ENCODE results near the gene PRKACB.
A peak's percentile ranks its signal among the peaks of the same experiment; 100 is the strongest.

The PRKACB gene

GRCh38 chr1:84269306-84269705 lies 125.2 kb downstream of the PRKACB start:
- H3K4me3 ChIP-seq (replicated peaks in 1 of 2; ENCODE audit: low read depth in 2 of 2, low read length in 2 of 2) = no peak overlapping the region
- TF ChIP-seq CTCF (IDR thresholded peaks at IDR 0.05; ENCODE audit: low read depth, low read length) = no peak
- DNase-seq (ENCODE audit: low read depth in 2 of 2) = no peak

- H3K4me3 ChIP-seq (replicated peaks in 1 of 2; ENCODE audit: low read depth in 2 of 2, low read length in 2 of 2) = no peak overlapping the region
- no peak for TF ChIP-seq CTCF (IDR thresholded peaks at IDR 0.05; ENCODE audit: low read depth, low read length)
- no peak for DNase-seq (ENCODE audit: low read depth in 2 of 2)
These were observed 127.5 kb downstream of the PRKACB start for GRCh38 chr1:84271441-84272151.

- no peak for TF ChIP-seq CTCF (IDR thresholded peaks at IDR 0.05; ENCODE audit: low read depth, low read length)
- no peak for DNase-seq (ENCODE audit: low read depth in 2 of 2)
- no peak overlapping the region for H3K4me3 ChIP-seq (replicated peaks in 1 of 2; ENCODE audit: low read depth in 2 of 2, low read length in 2 of 2)
These were observed 128.3 kb downstream of the PRKACB start for GRCh38 chr1:84272401-84272800.

GRCh38 chr1:84277343-84278059 lies 133.4 kb downstream of the PRKACB start:
- TF ChIP-seq CTCF (IDR thresholded peaks at IDR 0.05; ENCODE audit: low read depth, low read length) = no peak

GRCh38 chr1:84278905-84279304 lies 134.8 kb downstream of the PRKACB start:
- DNase-seq (ENCODE audit: low read depth in 2 of 2) = no peak
- H3K4me3 ChIP-seq (replicated peaks in 1 of 2; ENCODE audit: low read depth in 2 of 2, low read length in 2 of 2) = no peak overlapping the region
- no peak for TF ChIP-seq CTCF (IDR thresholded peaks at IDR 0.05; ENCODE audit: low read depth, low read length)

More at GRCh38 chr1:84277343-84278059, 133.4 kb downstream of the PRKACB start:
- H3K4me3 ChIP-seq (replicated peaks in 1 of 2; ENCODE audit: low read depth in 2 of 2, low read length in 2 of 2) = no peak overlapping the region
- peak in 1 of 2 donors; percentile 27 for DNase-seq (ENCODE audit: low read depth in 2 of 2)

GRCh38 chr1:84280912-84281311 lies 136.8 kb downstream of the PRKACB start:
- no peak for DNase-seq (ENCODE audit: low read depth in 2 of 2)
- H3K4me3 ChIP-seq (replicated peaks in 1 of 2; ENCODE audit: low read depth in 2 of 2, low read length in 2 of 2) = no peak overlapping the region
- TF ChIP-seq CTCF (IDR thresholded peaks at IDR 0.05; ENCODE audit: low read depth, low read length) = no peak
